HEK293 (cell line): ENCODE results near the gene SLC39A10.

Source experiments
- CTCF ChIA-PET: fragments of 350-600 bp; formaldehyde crosslinking; extraction: SDS; loops from one replicate; lab custom pipeline; 2021; ENCODE audit warnings: antibody characterized with exemption; lab: Yijun Ruan, JAX
- POLR2A ChIA-PET: fragments of 300-600 bp; formaldehyde crosslinking; extraction: SDS; loops from one replicate; lab custom pipeline; 2020; ENCODE audit warnings: antibody characterized with exemption, inconsistent platforms; lab: Yijun Ruan, JAX
- H3K27ac ChIP-seq: fragments of 200-500 bp; sonication (Bioruptor generic); 2 replicates; pipeline ENCODE4 v1.5.1; 2014; ENCODE audit warnings: low read depth, low read length, control low read depth, inconsistent platforms; ENCODE audit errors: extremely low read depth
- H3K36me3 ChIP-seq, 2 experiments: fragments of 200-500 bp in 1 of 2; sonication (Bioruptor generic) in 1 of 2; 1 replicate in 1 of 2; 2 replicates in 1 of 2; pipeline ENCODE4 v1.5.1; 2014 to 2017; ENCODE audit warnings: inconsistent platforms in 2 of 2, low read length in 2 of 2; ENCODE audit not compliant: control insufficient read depth in 2 of 2, insufficient read depth in 1 of 2
- H3K4me1 ChIP-seq: fragments of 200-500 bp; sonication (Bioruptor generic); 2 replicates; pipeline ENCODE4 v1.5.1; 2014; ENCODE audit warnings: mild to moderate bottlenecking, low read length, inconsistent platforms; ENCODE audit not compliant: control insufficient read depth, insufficient read depth
- H3K4me3 ChIP-seq: 2 replicates; pipeline ENCODE4 v1.5.1; 2011; ENCODE audit warnings: low read depth, mild to moderate bottlenecking, control low read depth, low read length, moderate library complexity
- H3K9me3 ChIP-seq: fragments of 200-500 bp; sonication (Bioruptor generic); 2 replicates; pipeline ENCODE4 v1.5.1; 2014; ENCODE audit warnings: low read depth, low read length, inconsistent platforms; ENCODE audit not compliant: control insufficient read depth, insufficient read depth
- GLI2 ChIP-seq: fragments of 450-650 bp; formaldehyde crosslinking; IDR thresholded peaks from 2 replicates; pipeline ENCODE4; 2017; ENCODE audit warnings: missing biosample characterization, missing genetic modification characterization, low read depth, borderline replicate concordance
- KLF7 ChIP-seq: fragments of 450-650 bp; formaldehyde crosslinking; IDR thresholded peaks from 2 replicates; pipeline ENCODE4 v1.5.1; 2016; ENCODE audit warnings: missing biosample characterization, missing genetic modification characterization, borderline replicate concordance
- KLF8 ChIP-seq: fragments of 450-650 bp; formaldehyde crosslinking; IDR thresholded peaks from 2 replicates; pipeline ENCODE4 v1.5.1; 2016; ENCODE audit warnings: missing biosample characterization, missing genetic modification characterization
- PATZ1 ChIP-seq: fragments of 450-650 bp; formaldehyde crosslinking; IDR thresholded peaks from 2 replicates; pipeline ENCODE4 v1.5.1; 2016; ENCODE audit warnings: missing biosample characterization, missing genetic modification characterization
- PRDM10 ChIP-seq: fragments of 450-650 bp; formaldehyde crosslinking; IDR thresholded peaks from 2 replicates; pipeline ENCODE4 v1.5.1; 2016; ENCODE audit warnings: missing biosample characterization, missing genetic modification characterization
- SALL2 ChIP-seq: fragments of 450-650 bp; formaldehyde crosslinking; IDR thresholded peaks from 2 replicates; pipeline ENCODE4 v1.5.0; 2017; ENCODE audit warnings: missing biosample characterization, mild to moderate bottlenecking, missing genetic modification characterization, borderline replicate concordance
- ZFP37 ChIP-seq: fragments of 450-650 bp; formaldehyde crosslinking; IDR thresholded peaks from 2 replicates; pipeline ENCODE4 v1.5.1; 2016; ENCODE audit warnings: missing biosample characterization, missing genetic modification characterization
- ZIC2 ChIP-seq: fragments of 450-650 bp; formaldehyde crosslinking; IDR thresholded peaks from 2 replicates; pipeline ENCODE4 v1.5.1; 2016; ENCODE audit warnings: missing biosample characterization, missing genetic modification characterization
- ZNF19 ChIP-seq: fragments of 450-650 bp; formaldehyde crosslinking; IDR thresholded peaks from 2 replicates; pipeline ENCODE4; 2016; ENCODE audit warnings: missing biosample characterization, missing genetic modification characterization, low read depth
- ZNF202 ChIP-seq: fragments of 450-650 bp; formaldehyde crosslinking; IDR thresholded peaks from 2 replicates; pipeline ENCODE4 v1.5.1; 2016; ENCODE audit warnings: missing biosample characterization, missing genetic modification characterization, borderline replicate concordance
- ZNF350 ChIP-seq: fragments of 450-650 bp; formaldehyde crosslinking; IDR thresholded peaks from 2 replicates; pipeline ENCODE4 v1.5.0; 2017; ENCODE audit warnings: missing biosample characterization, mild to moderate bottlenecking, missing genetic modification characterization
- ZNF433 ChIP-seq: fragments of 450-650 bp; formaldehyde crosslinking; IDR thresholded peaks from 2 replicates; pipeline ENCODE4 v1.5.1; 2016; ENCODE audit warnings: missing biosample characterization, missing genetic modification characterization, low read depth
- ZNF521 ChIP-seq: fragments of 450-650 bp; formaldehyde crosslinking; IDR thresholded peaks from 2 replicates; pipeline ENCODE4 v1.5.1; 2017; ENCODE audit warnings: missing biosample characterization, mild to moderate bottlenecking, missing genetic modification characterization
- ZNF558 ChIP-seq: fragments of 450-650 bp; formaldehyde crosslinking; IDR thresholded peaks from 2 replicates; pipeline ENCODE4 v1.5.1; 2016; ENCODE audit warnings: missing biosample characterization, missing genetic modification characterization
- ZNF571 ChIP-seq: fragments of 450-650 bp; formaldehyde crosslinking; IDR thresholded peaks from 2 replicates; pipeline ENCODE4 v1.5.0; 2017; ENCODE audit warnings: missing biosample characterization, missing genetic modification characterization
- ZNF621 ChIP-seq: fragments of 450-650 bp; formaldehyde crosslinking; IDR thresholded peaks from 2 replicates; pipeline ENCODE4 v1.5.1; 2017; ENCODE audit warnings: missing biosample characterization, missing genetic modification characterization
- ZNF629 ChIP-seq: fragments of 450-650 bp; formaldehyde crosslinking; IDR thresholded peaks from 2 replicates; pipeline ENCODE4 v1.5.1; 2017; ENCODE audit warnings: missing biosample characterization, missing genetic modification characterization
- ZNF677 ChIP-seq: fragments of 450-650 bp; IDR thresholded peaks from 2 replicates; pipeline ENCODE4 v1.5.0; 2018; ENCODE audit warnings: missing biosample characterization, mild to moderate bottlenecking, missing genetic modification characterization, moderate library complexity
- ZNF707 ChIP-seq: fragments of 450-650 bp; formaldehyde crosslinking; IDR thresholded peaks from 2 replicates; pipeline ENCODE4 v1.5.1; 2016; ENCODE audit warnings: missing biosample characterization, missing genetic modification characterization
- ZNF776 ChIP-seq: fragments of 450-650 bp; formaldehyde crosslinking; IDR thresholded peaks from 2 replicates; pipeline ENCODE4 v1.5.0; 2017; ENCODE audit warnings: missing biosample characterization, missing genetic modification characterization, borderline replicate concordance
- ZNF777 ChIP-seq: fragments of 450-650 bp; formaldehyde crosslinking; IDR thresholded peaks from 2 replicates; pipeline ENCODE4 v1.5.1; 2017; ENCODE audit warnings: missing biosample characterization, missing genetic modification characterization, borderline replicate concordance
- ZNF837 ChIP-seq: fragments of 450-650 bp; formaldehyde crosslinking; IDR thresholded peaks from 2 replicates; pipeline ENCODE4 v1.5.1; 2016; ENCODE audit warnings: missing biosample characterization, missing genetic modification characterization
- TF ChIP-seq, protein P1 (sequence below): fragments of 450-650 bp; formaldehyde crosslinking; IDR thresholded peaks from 2 replicates; pipeline ENCODE4 v1.5.1; 2016; ENCODE audit warnings: missing biosample characterization, missing genetic modification characterization
- TF ChIP-seq, protein P2 (sequence below): fragments of 450-650 bp; formaldehyde crosslinking; IDR thresholded peaks from 2 replicates; pipeline ENCODE4 v1.5.1; 2016; ENCODE audit warnings: missing biosample characterization, missing genetic modification characterization
- TF ChIP-seq, protein P3 (sequence below): fragments of 450-650 bp; formaldehyde crosslinking; IDR thresholded peaks from 2 replicates; pipeline ENCODE4 v1.5.1; 2016; ENCODE audit warnings: missing biosample characterization, missing genetic modification characterization

The SLC39A10 gene

DNA sequence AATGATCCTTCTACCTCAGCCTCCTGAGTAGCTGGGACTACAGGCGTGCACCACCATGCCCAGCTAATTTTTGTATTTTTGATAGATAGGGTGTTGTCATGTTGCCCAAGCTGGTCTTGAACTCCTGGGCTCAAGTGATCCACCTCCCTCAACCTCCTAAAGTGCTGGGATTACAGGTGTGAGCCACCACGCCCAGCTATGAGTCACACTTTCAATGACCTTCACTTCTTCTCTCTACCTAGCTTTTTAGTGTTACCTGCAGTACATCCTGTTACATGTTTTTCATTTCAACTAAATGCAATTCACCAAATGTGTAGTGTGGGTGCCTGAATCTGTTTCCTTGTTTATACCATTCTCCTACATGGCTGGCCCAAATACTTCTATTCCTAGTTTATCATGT, 64.0 kb downstream of the SLC39A10 start:
- POLR2A ChIA-PET, result no interaction called here
- no peak overlapping the region for H3K27ac ChIP-seq
- CTCF ChIA-PET, result no interaction called here
- no peak overlapping the region for H3K4me3 ChIP-seq
- H3K9me3 ChIP-seq, result no peaks in the 10 kb centered on the region
- no peaks in the 10 kb centered on the region for H3K4me1 ChIP-seq
- peaks cover 0 to 8% of the 10 kb centered on the region in 2 experiments; a peak in 1 of 3 replicates for H3K36me3 ChIP-seq
- TF ChIP-seq ZNF571 (tag by site-specific recombination), result no peak
- TF ChIP-seq PRDM10 (tag by site-specific recombination), result no peak
- no peak for TF ChIP-seq ZNF777 (tag by site-specific recombination)
- no peak for TF ChIP-seq ZNF558 (tag by site-specific recombination)
- TF ChIP-seq ZNF629 (tag by site-specific recombination), result no peak
- TF ChIP-seq PATZ1, result no peak
- no peak for TF ChIP-seq GLI2 (tag by site-specific recombination)
- no peak for TF ChIP-seq KLF7 (tag by site-specific recombination)

DNA sequence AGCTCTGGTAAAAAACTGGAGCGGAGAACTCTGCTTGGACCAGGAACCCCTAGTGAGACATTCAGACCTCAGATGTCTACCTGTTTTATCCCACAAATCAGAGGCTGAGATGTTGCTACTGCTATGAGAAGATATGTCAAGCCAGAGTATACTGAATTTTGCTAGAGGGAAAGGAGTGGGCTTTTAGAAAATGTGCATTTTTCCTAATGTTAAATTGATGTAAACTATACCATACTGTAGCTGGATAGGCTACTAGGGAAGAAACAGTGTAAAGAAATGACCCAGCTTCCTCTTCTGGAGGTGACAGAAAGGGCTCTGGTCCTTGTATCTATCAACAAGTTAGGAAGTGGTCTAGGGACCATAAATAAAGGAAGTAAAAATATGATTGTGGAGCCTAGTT, 65.0 kb downstream of the SLC39A10 start:
- H3K4me3 ChIP-seq, result no peak overlapping the region
- CTCF ChIA-PET, result no interaction called here
- H3K27ac ChIP-seq, result no peak overlapping the region
- peaks cover 0 to 3% of the 10 kb centered on the region in 2 experiments; a peak in 1 of 3 replicates for H3K36me3 ChIP-seq
- H3K9me3 ChIP-seq, result no peaks in the 10 kb centered on the region
- POLR2A ChIA-PET, result no interaction called here
- no peaks in the 10 kb centered on the region for H3K4me1 ChIP-seq
- TF ChIP-seq ZNF837 (tag by site-specific recombination) (no peak), ZNF776 (tag by site-specific recombination) (no peak), ZNF621 (tag by site-specific recombination) (no peak), ZFP37 (tag by site-specific recombination) (no peak), KLF8 (tag by site-specific recombination) (no peak), ZIC2 (tag by site-specific recombination) (no peak), ZNF350 (tag by site-specific recombination) (no peak), ZNF521 (tag by site-specific recombination) (no peak), ZNF707 (no peak), ZNF677 (no peak), ZNF433 (tag by site-specific recombination) (no peak), ZNF19 (tag by site-specific recombination) (no peak), ZNF202 (tag by site-specific recombination) (no peak), SALL2 (tag by site-specific recombination) (no peak)
- TF ChIP-seq, protein P1, sequence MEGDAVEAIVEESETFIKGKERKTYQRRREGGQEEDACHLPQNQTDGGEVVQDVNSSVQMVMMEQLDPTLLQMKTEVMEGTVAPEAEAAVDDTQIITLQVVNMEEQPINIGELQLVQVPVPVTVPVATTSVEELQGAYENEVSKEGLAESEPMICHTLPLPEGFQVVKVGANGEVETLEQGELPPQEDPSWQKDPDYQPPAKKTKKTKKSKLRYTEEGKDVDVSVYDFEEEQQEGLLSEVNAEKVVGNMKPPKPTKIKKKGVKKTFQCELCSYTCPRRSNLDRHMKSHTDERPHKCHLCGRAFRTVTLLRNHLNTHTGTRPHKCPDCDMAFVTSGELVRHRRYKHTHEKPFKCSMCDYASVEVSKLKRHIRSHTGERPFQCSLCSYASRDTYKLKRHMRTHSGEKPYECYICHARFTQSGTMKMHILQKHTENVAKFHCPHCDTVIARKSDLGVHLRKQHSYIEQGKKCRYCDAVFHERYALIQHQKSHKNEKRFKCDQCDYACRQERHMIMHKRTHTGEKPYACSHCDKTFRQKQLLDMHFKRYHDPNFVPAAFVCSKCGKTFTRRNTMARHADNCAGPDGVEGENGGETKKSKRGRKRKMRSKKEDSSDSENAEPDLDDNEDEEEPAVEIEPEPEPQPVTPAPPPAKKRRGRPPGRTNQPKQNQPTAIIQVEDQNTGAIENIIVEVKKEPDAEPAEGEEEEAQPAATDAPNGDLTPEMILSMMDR (tag by site-specific recombination), result no peak
- TF ChIP-seq, protein P2, sequence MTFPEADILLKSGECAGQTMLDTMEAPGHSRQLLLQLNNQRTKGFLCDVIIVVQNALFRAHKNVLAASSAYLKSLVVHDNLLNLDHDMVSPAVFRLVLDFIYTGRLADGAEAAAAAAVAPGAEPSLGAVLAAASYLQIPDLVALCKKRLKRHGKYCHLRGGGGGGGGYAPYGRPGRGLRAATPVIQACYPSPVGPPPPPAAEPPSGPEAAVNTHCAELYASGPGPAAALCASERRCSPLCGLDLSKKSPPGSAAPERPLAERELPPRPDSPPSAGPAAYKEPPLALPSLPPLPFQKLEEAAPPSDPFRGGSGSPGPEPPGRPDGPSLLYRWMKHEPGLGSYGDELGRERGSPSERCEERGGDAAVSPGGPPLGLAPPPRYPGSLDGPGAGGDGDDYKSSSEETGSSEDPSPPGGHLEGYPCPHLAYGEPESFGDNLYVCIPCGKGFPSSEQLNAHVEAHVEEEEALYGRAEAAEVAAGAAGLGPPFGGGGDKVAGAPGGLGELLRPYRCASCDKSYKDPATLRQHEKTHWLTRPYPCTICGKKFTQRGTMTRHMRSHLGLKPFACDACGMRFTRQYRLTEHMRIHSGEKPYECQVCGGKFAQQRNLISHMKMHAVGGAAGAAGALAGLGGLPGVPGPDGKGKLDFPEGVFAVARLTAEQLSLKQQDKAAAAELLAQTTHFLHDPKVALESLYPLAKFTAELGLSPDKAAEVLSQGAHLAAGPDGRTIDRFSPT (tag by site-specific recombination), result no peak
- TF ChIP-seq, protein P3, sequence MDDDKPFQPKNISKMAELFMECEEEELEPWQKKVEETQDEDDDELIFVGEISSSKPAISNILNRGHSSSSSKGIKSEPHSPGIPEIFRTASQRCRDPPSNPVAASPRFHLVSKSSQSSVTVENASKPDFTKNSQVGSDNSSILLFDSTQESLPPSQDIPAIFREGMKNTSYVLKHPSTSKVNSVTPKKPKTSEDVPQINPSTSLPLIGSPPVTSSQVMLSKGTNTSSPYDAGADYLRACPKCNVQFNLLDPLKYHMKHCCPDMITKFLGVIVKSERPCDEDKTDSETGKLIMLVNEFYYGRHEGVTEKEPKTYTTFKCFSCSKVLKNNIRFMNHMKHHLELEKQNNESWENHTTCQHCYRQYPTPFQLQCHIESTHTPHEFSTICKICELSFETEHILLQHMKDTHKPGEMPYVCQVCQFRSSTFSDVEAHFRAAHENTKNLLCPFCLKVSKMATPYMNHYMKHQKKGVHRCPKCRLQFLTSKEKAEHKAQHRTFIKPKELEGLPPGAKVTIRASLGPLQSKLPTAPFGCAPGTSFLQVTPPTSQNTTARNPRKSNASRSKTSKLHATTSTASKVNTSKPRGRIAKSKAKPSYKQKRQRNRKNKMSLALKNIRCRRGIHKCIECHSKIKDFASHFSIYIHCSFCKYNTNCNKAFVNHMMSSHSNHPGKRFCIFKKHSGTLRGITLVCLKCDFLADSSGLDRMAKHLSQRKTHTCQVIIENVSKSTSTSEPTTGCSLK (tag by site-specific recombination), result no peak
